K562 (cell line): Measurements from ENCODE around the gene HPX. TPM values are rescaled to one million over a fixed set of nuclear protein-coding genes. Genes with fewer than 3 reads are reported as not detected.

Experiments used
- ASH1L ChIP-seq: fragments of 450-650 bp; IDR thresholded peaks from 2 replicates; pipeline ENCODE4 v1.6.1; 2018; ENCODE audit warnings: borderline replicate concordance, mild to moderate bottlenecking, low read depth; ENCODE audit not compliant: partially characterized antibody
- BACH1 ChIP-seq: fragments of 200-800 bp; sonication (Bioruptor generic); IDR thresholded peaks from 2 replicates; pipeline ENCODE4 v1.6.1; 2016; ENCODE audit warnings: missing genetic modification characterization, missing compliant biosample characterization
- EGR1 ChIP-seq: fragments of 450-650 bp; conservative IDR thresholded peaks from 2 replicates; pipeline ENCODE4 v1.6.1; 2017; ENCODE audit warnings: mild to moderate bottlenecking
- EWSR1 ChIP-seq: fragments of 450-650 bp; IDR thresholded peaks from 2 replicates; pipeline ENCODE4 v1.6.1; 2018; ENCODE audit warnings: borderline replicate concordance, mild to moderate bottlenecking, low read depth, moderate library complexity; ENCODE audit not compliant: partially characterized antibody
- GABPB1 ChIP-seq: sonication (generic); formaldehyde crosslinking; IDR thresholded peaks from 2 replicates; pipeline ENCODE4 v1.8.0; 2022; ENCODE audit warnings: mild to moderate bottlenecking, missing genetic modification reagents
- KDM4B ChIP-seq, 2 experiments: fragments of 450-650 bp in 1 of 2; sonication (generic) in 1 of 2; IDR thresholded peaks; 2 replicates each; pipeline ENCODE4 v1.6.1; 2016 to 2017; ENCODE audit warnings: borderline replicate concordance in 2 of 2, antibody characterized with exemption in 1 of 2, low read depth in 1 of 2, mild to moderate bottlenecking in 1 of 2
- LARP7 ChIP-seq: fragments of 450-650 bp; IDR thresholded peaks from 2 replicates; pipeline ENCODE4 v1.6.1; 2016
- MAZ ChIP-seq, 2 experiments: fragments of 450-650 bp in 1 of 2; sonication (generic) in 1 of 2; formaldehyde crosslinking; IDR thresholded peaks in 1 of 2; conservative IDR thresholded peaks in 1 of 2; 2 replicates each; pipeline versions ENCODE4 v1.4.0 to v1.5.0; 2020; ENCODE audit warnings: mild to moderate bottlenecking in 1 of 2, missing genetic modification reagents in 1 of 2
- NFATC3 ChIP-seq: fragments of 450-650 bp; IDR thresholded peaks from 2 replicates; pipeline ENCODE4 v1.6.1; 2017; ENCODE audit warnings: mild to moderate bottlenecking
- RB1 ChIP-seq: fragments of 450-650 bp; IDR thresholded peaks from 2 replicates; pipeline ENCODE4 v1.6.1; 2017; ENCODE audit warnings: low read depth, mild to moderate bottlenecking
- TAF7 ChIP-seq: fragments of 450-650 bp; IDR thresholded peaks from 2 replicates; pipeline ENCODE4 v1.6.1; 2016; ENCODE audit warnings: missing genetic modification characterization, missing compliant biosample characterization
- TCF3 ChIP-seq: sonication (generic); formaldehyde crosslinking; IDR thresholded peaks from 2 replicates; pipeline ENCODE4 v1.4.0; 2020; ENCODE audit warnings: mild to moderate bottlenecking, missing genetic modification reagents
- TOE1 ChIP-seq, 2 experiments: fragments of 450-650 bp in 1 of 2; sonication (generic) in 1 of 2; formaldehyde crosslinking in 1 of 2; IDR thresholded peaks; 2 replicates each; pipeline versions ENCODE4 v1.7.1 to v1.8.0; 2016 to 2022; ENCODE audit warnings: borderline replicate concordance in 2 of 2, mild to moderate bottlenecking in 2 of 2, antibody characterized with exemption in 1 of 2, inconsistent platforms in 1 of 2, low read depth in 1 of 2, missing genetic modification reagents in 1 of 2, moderate library complexity in 1 of 2
- ZBED1 ChIP-seq: IDR thresholded peaks from 2 replicates; pipeline ENCODE4 v1.6.1; 2014
- ZNF445 ChIP-seq: fragments of 250-450 bp; sonication (Bioruptor Pico); IDR thresholded peaks from 2 replicates; pipeline ENCODE4 v1.4.0; 2020; ENCODE audit warnings: low read depth, mild to moderate bottlenecking, moderate library complexity
- polyA plus RNA-seq, 8 experiments: library from polyadenylated mRNA; depleted of rRNA in 4 of 8; stranded (reverse) in 5 of 8; unstranded in 3 of 8; fragments of >200 nt; fragmentation: Nextera tagmentation in 2 of 8; fragmentation: Illumina TruSeq in 1 of 8; extraction: Ambion mirVana in 2 of 8; extraction: Trizol in 1 of 8; gene quantifications; 2 replicates each; pipeline versions ENCODE4 v1.2.1 to v1.2.3, GENCODE V29; 2011 to 2014; ENCODE audit warnings: inconsistent platforms in 1 of 8, missing spikeins in 1 of 8
- total RNA-seq, 7 experiments: library from RNA; depleted of rRNA in 6 of 7; stranded (reverse); fragments of >200 nt in 6 of 7; fragmentation: Illumina TruSeq in 2 of 7; extraction: Trizol in 2 of 7; gene quantifications; 2 replicates each; pipeline versions ENCODE4 v1.2.1 to v1.2.3, GENCODE V29; 2011 to 2021; ENCODE audit warnings: low replicate concordance in 1 of 7
- TF ChIP-seq, protein P1 (sequence below), 3 experiments: fragments of 200-800 bp in 1 of 3; sonication (Bioruptor generic) in 1 of 3; sonication (generic) in 1 of 3; formaldehyde crosslinking in 1 of 3; IDR thresholded peaks; 2 replicates each; pipeline versions ENCODE4 v1.6.1 to v1.8.0; 2016 to 2022; ENCODE audit warnings: mild to moderate bottlenecking in 2 of 3, missing compliant biosample characterization in 2 of 3, missing genetic modification characterization in 2 of 3, missing genetic modification reagents in 1 of 3
- TF ChIP-seq, protein P2 (sequence below), 2 experiments: IDR thresholded peaks; 2 replicates each; pipeline ENCODE4 v1.6.1; 2012; ENCODE audit warnings: improper control_type of control experiment in 2 of 2, low read depth in 2 of 2, low read length in 2 of 2, borderline replicate concordance in 1 of 2
- TF ChIP-seq, protein P3 (sequence below): fragments of 250-450 bp; sonication (Bioruptor Pico); IDR thresholded peaks from 2 replicates; pipeline ENCODE4 v1.8.0; 2021; ENCODE audit warnings: moderate library complexity, mild to moderate bottlenecking, inconsistent platforms
- TF ChIP-seq, protein P4 (sequence below): fragments of 250-450 bp; sonication (Bioruptor Pico); IDR thresholded peaks from 2 replicates; pipeline ENCODE4 v1.5.0; 2021

HPX gene
- total and polyA plus RNA-seq, 9 of the 15 experiments (the other 6 are each of a cell fraction or from before 2014, with no cell fraction given): 0.12 to 1.2 (median 0.49) TPM; not detected in 1

DNA sequence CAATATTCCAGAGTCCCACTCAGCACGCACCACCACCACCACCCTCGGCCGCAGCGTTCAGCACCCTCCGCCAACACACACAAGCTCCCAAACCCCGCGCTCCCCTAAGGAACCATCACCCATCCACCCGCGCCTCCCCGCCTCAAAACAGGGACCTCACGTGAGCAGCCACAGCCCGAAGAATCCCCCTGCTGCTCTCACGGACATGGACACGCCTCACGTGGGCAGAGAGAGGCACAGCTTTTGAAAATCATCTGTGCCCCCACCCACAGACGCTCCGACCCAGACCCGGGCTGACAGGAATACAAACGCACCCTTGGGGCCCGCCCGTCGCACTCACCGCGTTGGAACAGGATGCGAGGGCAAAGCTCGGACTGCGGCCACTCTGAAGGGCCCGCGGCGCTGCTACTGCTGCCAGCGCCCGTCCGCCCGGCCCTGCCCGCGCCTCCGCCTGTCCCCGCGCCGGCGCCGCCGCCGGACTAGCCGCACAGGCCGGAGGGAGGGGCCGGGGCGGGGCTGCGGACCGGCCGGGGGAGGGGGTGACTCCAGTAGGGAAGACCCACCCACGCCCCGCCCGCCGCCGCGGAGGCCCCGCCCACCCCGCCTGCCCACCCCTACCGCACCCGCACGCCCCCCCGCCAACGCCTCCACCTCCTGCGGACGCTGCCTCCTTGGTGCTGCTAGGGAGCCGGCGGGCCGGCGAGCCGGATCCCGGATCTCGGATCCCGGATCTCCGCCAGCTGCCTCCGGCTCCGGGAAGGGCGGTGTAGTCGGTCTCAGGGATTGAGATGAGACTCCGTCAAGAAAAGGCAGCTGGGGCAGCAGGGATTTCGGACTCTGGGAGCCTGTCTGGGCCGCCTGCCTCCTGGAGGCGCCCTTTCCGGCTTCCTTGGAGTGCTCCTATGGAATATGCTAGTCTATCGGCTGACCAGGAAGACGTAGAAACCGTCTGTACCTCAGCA is 32.9 kb upstream of the HPX start, which contains the start of gene TRIM3 (continued):
- no peak for TF ChIP-seq LARP7
- no peak for TF ChIP-seq BACH1
- TF ChIP-seq MAZ (CRISPR knock-in tag; conservative IDR thresholded peaks at IDR 0.05 in 1 of 2, IDR thresholded peaks at IDR 0.05 in 1 of 2): peak in 1 of 2 experiments; percentile 59; a peak in 1 of 4 replicates
- TF ChIP-seq, protein P1, sequence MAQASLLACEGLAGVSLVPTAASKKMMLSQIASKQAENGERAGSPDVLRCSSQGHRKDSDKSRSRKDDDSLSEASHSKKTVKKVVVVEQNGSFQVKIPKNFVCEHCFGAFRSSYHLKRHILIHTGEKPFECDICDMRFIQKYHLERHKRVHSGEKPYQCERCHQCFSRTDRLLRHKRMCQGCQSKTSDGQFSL (CRISPR knock-in tag; IDR thresholded peaks at IDR 0.05): no peak
- TF ChIP-seq, protein P1 (tag; IDR thresholded peaks at IDR 0.05): no peak
- no peak for TF ChIP-seq TAF7 (tag)
- no peak for TF ChIP-seq NFATC3
- peak; percentile 54 for TF ChIP-seq EGR1
- no peak for TF ChIP-seq TOE1 (IDR thresholded peaks at IDR 0.05; ENCODE audit: borderline replicate concordance)
- no peak for TF ChIP-seq TOE1 (CRISPR knock-in tag; IDR thresholded peaks at IDR 0.05; ENCODE audit: borderline replicate concordance, low read depth)
- TF ChIP-seq, protein P2, sequence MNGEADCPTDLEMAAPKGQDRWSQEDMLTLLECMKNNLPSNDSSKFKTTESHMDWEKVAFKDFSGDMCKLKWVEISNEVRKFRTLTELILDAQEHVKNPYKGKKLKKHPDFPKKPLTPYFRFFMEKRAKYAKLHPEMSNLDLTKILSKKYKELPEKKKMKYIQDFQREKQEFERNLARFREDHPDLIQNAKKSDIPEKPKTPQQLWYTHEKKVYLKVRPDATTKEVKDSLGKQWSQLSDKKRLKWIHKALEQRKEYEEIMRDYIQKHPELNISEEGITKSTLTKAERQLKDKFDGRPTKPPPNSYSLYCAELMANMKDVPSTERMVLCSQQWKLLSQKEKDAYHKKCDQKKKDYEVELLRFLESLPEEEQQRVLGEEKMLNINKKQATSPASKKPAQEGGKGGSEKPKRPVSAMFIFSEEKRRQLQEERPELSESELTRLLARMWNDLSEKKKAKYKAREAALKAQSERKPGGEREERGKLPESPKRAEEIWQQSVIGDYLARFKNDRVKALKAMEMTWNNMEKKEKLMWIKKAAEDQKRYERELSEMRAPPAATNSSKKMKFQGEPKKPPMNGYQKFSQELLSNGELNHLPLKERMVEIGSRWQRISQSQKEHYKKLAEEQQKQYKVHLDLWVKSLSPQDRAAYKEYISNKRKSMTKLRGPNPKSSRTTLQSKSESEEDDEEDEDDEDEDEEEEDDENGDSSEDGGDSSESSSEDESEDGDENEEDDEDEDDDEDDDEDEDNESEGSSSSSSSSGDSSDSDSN (IDR thresholded peaks at IDR 0.05; ENCODE audit: borderline replicate concordance in 1 of 2, low read depth in 2 of 2, low read length in 2 of 2): peak; percentile 69 to 78; a peak in 3 of 4 replicates
- TF ChIP-seq, protein P3, sequence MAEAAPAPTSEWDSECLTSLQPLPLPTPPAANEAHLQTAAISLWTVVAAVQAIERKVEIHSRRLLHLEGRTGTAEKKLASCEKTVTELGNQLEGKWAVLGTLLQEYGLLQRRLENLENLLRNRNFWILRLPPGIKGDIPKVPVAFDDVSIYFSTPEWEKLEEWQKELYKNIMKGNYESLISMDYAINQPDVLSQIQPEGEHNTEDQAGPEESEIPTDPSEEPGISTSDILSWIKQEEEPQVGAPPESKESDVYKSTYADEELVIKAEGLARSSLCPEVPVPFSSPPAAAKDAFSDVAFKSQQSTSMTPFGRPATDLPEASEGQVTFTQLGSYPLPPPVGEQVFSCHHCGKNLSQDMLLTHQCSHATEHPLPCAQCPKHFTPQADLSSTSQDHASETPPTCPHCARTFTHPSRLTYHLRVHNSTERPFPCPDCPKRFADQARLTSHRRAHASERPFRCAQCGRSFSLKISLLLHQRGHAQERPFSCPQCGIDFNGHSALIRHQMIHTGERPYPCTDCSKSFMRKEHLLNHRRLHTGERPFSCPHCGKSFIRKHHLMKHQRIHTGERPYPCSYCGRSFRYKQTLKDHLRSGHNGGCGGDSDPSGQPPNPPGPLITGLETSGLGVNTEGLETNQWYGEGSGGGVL (CRISPR knock-in tag): no peak
- no peak for TF ChIP-seq ZNF445 (CRISPR knock-in tag)
- TF ChIP-seq TCF3 (CRISPR knock-in tag): no peak
- TF ChIP-seq RB1: peak; percentile 50
- peak in 1 of 2 experiments; percentile 73; a peak in 1 of 4 replicates for TF ChIP-seq KDM4B (IDR thresholded peaks at IDR 0.05; ENCODE audit: borderline replicate concordance in 2 of 2, low read depth in 1 of 2)
- no peak for TF ChIP-seq ASH1L
- TF ChIP-seq GABPB1 (CRISPR knock-in tag): no peak
- TF ChIP-seq, protein P4, sequence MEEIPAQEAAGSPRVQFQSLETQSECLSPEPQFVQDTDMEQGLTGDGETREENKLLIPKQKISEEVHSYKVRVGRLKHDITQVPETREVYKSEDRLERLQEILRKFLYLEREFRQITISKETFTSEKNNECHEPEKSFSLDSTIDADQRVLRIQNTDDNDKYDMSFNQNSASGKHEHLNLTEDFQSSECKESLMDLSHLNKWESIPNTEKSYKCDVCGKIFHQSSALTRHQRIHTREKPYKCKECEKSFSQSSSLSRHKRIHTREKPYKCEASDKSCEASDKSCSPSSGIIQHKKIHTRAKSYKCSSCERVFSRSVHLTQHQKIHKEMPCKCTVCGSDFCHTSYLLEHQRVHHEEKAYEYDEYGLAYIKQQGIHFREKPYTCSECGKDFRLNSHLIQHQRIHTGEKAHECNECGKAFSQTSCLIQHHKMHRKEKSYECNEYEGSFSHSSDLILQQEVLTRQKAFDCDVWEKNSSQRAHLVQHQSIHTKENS: no peak
- TF ChIP-seq EWSR1: no peak
- no peak for TF ChIP-seq ZBED1
